Gastroesophageal sphincter (tissue), 3 donors: ENCODE data around the gene TRPC4.

Experiments
- EP300 ChIP-seq: sonication (generic); formaldehyde crosslinking; IDR thresholded peaks from one replicate; pipeline ENCODE4 v1.6.1; 2017; ENCODE audit warnings: antibody characterized with exemption, mild to moderate bottlenecking
- POLR2A ChIP-seq, 2 donors: fragments of 450-650 bp; IDR thresholded peaks; one replicate each; pipeline ENCODE4 v1.6.1; 2017; ENCODE audit warnings: antibody characterized with exemption in 2 of 2, mild to moderate bottlenecking in 2 of 2, moderate library complexity in 1 of 2
- POLR2AphosphoS5 ChIP-seq: sonication (generic); formaldehyde crosslinking; IDR thresholded peaks from one replicate; pipeline ENCODE4 v1.6.1; 2017; ENCODE audit warnings: antibody characterized with exemption
- TF ChIP-seq, protein P1 (sequence below), 4 experiments: fragments of 200-600 bp in 2 of 4; fragments of 450-650 bp in 2 of 4; sonication (generic) in 1 of 4; IDR thresholded peaks; one replicate each; pipeline ENCODE4 v1.5.1; 2017 to 2019; ENCODE audit warnings: antibody characterized with exemption in 4 of 4, mild to moderate bottlenecking in 2 of 4, moderate library complexity in 2 of 4

DNA sequence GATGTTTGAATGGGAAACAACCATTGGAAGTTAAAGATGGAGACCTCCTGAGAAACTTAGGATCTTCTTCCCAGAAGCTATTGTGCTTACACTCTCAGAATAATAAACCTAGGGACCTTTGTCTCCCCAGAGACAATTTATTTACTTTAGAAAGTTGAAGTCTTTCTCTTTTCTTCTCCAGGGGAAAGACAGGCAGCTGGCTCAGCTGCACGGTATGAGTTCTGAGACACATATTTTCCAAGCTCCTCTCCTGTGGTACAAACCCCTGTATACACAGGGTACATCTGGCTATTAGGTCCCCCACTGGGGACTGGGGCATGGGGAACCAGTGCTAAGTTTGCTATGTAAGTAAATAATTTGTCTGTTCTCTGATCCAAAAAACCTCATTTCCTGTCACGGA lies 203.5 kb downstream of the TRPC4 start:
- TF ChIP-seq, protein P1, sequence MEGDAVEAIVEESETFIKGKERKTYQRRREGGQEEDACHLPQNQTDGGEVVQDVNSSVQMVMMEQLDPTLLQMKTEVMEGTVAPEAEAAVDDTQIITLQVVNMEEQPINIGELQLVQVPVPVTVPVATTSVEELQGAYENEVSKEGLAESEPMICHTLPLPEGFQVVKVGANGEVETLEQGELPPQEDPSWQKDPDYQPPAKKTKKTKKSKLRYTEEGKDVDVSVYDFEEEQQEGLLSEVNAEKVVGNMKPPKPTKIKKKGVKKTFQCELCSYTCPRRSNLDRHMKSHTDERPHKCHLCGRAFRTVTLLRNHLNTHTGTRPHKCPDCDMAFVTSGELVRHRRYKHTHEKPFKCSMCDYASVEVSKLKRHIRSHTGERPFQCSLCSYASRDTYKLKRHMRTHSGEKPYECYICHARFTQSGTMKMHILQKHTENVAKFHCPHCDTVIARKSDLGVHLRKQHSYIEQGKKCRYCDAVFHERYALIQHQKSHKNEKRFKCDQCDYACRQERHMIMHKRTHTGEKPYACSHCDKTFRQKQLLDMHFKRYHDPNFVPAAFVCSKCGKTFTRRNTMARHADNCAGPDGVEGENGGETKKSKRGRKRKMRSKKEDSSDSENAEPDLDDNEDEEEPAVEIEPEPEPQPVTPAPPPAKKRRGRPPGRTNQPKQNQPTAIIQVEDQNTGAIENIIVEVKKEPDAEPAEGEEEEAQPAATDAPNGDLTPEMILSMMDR (IDR thresholded peaks at IDR 0.05), result no peak
- TF ChIP-seq POLR2AphosphoS5 (no peak), EP300 (no peak), POLR2A (IDR thresholded peaks at IDR 0.05) (no peak)
